Thyroid gland (tissue), 4 donors: ENCODE results near the gene SLC19A1. TPM values are rescaled to one million over a fixed set of nuclear protein-coding genes. Genes with fewer than 3 reads are reported as not detected.

Source experiments
- DNase-seq, 2 donors: peaks; one replicate each; pipeline ENCODE4 v3.0.0-alpha.2; 2019
- H3K27ac ChIP-seq, 3 donors: fragments of 200-600 bp; sonication (generic); 1 replicate in 2 of 3; 2 replicates in 1 of 3; pipeline ENCODE4 v1.5.1; 2016 to 2019; ENCODE audit warnings: mild to moderate bottlenecking in 1 of 3, moderate library complexity in 1 of 3
- H3K27me3 ChIP-seq: fragments of 200-600 bp; sonication (generic); one replicate; pipeline ENCODE4 v1.5.1; 2019
- H3K36me3 ChIP-seq, 2 donors: fragments of 200-600 bp; sonication (generic); one replicate each; pipeline ENCODE4 v1.5.1; 2016 to 2019
- H3K4me1 ChIP-seq, 2 donors: fragments of 200-600 bp; sonication (generic); one replicate each; pipeline ENCODE4 v1.5.1; 2017 to 2019
- H3K4me3 ChIP-seq, 3 donors: fragments of 200-600 bp; sonication (generic); replicated peaks in 1 of 3; 1 replicate in 2 of 3; 2 replicates in 1 of 3; pipeline ENCODE4 v1.5.1; 2016; ENCODE audit warnings: mild to moderate bottlenecking in 1 of 3
- H3K9me3 ChIP-seq: fragments of 200-600 bp; sonication (generic); one replicate; pipeline ENCODE4 v1.5.1; 2017
- POLR2A ChIP-seq, 2 donors: fragments of 450-650 bp; IDR thresholded peaks; one replicate each; pipeline ENCODE4 v1.6.1; 2017; ENCODE audit warnings: antibody characterized with exemption in 2 of 2, mild to moderate bottlenecking in 2 of 2, moderate library complexity in 1 of 2
- WGBS, 2 donors: methylation state at CpG; one replicate each; pipeline ENCODE4 v1.1.5; 2017; 5-methylcytosine and 5-hydroxymethylcytosine counted together
- intact Hi-C: fragments of 100-400 bp; cut with DNase I; formaldehyde crosslinking; loops from one replicate; pipeline ENCODE4 v1.15.1; 2023
- total RNA-seq, 4 donors: library from RNA; depleted of rRNA; stranded (reverse); fragments of >200 nt; gene quantifications; one replicate each; pipeline ENCODE4 v1.2.3, GENCODE V29; 2016
- TF ChIP-seq, protein P1 (sequence below), 6 experiments: fragments of 200-600 bp in 3 of 6; fragments of 450-650 bp in 3 of 6; sonication (generic) in 3 of 6; IDR thresholded peaks; one replicate each; pipeline ENCODE4 v1.5.1; 2016 to 2019; ENCODE audit warnings: antibody characterized with exemption in 6 of 6, mild to moderate bottlenecking in 2 of 6, inconsistent platforms in 1 of 6, moderate library complexity in 1 of 6

The SLC19A1 gene
- total RNA-seq, 4 donors from 2014 or later: 7.6 to 15.5 (median 12.2) TPM

GRCh38 chr21:45499201-45499750 lies 43.0 kb downstream of the SLC19A1 start:
- no peak for DNase-seq
- Histone ChIP-seq H3K27me3 (no peaks in the 10 kb centered on the region), H3K9me3 (no peaks in the 10 kb centered on the region), H3K4me1 (no peaks in the 10 kb centered on the region), H3K36me3 (peaks cover 8 to 14% of the 10 kb centered on the region in 2 donors), H3K27ac (no peak overlapping the region), H3K4me3 (no peak overlapping the region)
- 84 to 94% methylated on average over 16 to 25 of the region's 25 CpGs for WGBS, 2 donors
- TF ChIP-seq, protein P1, sequence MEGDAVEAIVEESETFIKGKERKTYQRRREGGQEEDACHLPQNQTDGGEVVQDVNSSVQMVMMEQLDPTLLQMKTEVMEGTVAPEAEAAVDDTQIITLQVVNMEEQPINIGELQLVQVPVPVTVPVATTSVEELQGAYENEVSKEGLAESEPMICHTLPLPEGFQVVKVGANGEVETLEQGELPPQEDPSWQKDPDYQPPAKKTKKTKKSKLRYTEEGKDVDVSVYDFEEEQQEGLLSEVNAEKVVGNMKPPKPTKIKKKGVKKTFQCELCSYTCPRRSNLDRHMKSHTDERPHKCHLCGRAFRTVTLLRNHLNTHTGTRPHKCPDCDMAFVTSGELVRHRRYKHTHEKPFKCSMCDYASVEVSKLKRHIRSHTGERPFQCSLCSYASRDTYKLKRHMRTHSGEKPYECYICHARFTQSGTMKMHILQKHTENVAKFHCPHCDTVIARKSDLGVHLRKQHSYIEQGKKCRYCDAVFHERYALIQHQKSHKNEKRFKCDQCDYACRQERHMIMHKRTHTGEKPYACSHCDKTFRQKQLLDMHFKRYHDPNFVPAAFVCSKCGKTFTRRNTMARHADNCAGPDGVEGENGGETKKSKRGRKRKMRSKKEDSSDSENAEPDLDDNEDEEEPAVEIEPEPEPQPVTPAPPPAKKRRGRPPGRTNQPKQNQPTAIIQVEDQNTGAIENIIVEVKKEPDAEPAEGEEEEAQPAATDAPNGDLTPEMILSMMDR (IDR thresholded peaks at IDR 0.05): no peak
- no peak for TF ChIP-seq POLR2A (IDR thresholded peaks at IDR 0.05)
- intact Hi-C loops: no loop called here

- no peak for TF ChIP-seq POLR2A (IDR thresholded peaks at IDR 0.05)
- TF ChIP-seq, protein P1 (IDR thresholded peaks at IDR 0.05): no peak
- no peak for DNase-seq
- intact Hi-C loops: no loop called here
- Histone ChIP-seq H3K27me3 (no peaks in the 10 kb centered on the region), H3K4me1 (no peaks in the 10 kb centered on the region), H3K4me3 (no peak overlapping the region), H3K27ac (no peak overlapping the region), H3K9me3 (no peaks in the 10 kb centered on the region), H3K36me3 (peaks cover 8 to 14% of the 10 kb centered on the region in 2 donors)
- WGBS, 2 donors: 89% methylated on average over 9 of the region's 9 CpGs
These were observed 43.6 kb downstream of the SLC19A1 start for GRCh38 chr21:45498646-45499000.

DNA sequence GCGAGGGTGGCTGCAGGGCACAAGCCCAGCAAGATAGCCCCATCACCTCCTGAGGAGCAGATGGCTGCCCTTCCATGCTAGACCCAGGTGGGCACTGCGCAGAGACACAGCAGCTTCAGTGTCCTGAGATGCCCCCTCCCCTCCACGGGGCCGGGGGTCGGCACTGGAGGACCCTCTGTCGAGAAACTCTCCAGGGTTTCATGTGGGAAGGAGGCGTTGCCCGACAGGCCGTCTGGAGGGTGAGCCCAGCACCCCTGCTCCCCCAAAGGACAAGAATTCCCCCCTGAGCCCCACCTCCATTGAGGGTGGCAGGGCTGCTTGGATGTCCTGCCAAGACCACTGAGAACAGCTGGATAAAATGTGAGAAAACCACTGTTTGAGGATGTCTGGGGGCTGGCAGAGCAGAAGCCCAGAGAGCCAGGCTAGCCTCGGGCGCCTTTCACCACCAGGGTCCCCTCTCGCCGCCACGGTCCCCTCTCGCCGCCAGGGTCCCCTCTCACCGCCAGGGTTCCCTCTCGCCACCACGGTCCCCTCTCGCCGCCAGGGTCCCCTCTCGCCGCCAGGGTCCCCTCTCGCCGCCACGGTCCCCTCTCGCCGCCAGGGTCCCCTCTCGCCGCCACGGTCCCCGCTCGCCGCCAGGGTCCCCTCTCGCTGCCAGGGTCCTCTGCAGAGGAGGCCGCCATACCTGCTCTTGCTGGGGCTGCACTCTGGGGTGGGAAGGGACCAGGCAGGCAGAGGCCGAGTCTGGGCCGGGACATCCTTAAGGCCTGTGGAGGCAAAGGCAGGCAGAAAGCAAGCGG lies 44.2 kb downstream of the SLC19A1 start:
- TF ChIP-seq POLR2A (IDR thresholded peaks at IDR 0.05): no peak
- TF ChIP-seq, protein P1 (IDR thresholded peaks at IDR 0.05): no peak
- Histone ChIP-seq H3K27me3 (no peaks in the 10 kb centered on the region), H3K4me3 (no peak overlapping the region), H3K36me3 (peaks cover 8 to 14% of the 10 kb centered on the region in 2 donors), H3K4me1 (no peaks in the 10 kb centered on the region), H3K27ac (no peak overlapping the region), H3K9me3 (no peaks in the 10 kb centered on the region)
- intact Hi-C loops: no loop called here
- DNase-seq: no peak
- WGBS, 2 donors: 91 to 97% methylated on average over 33 to 38 of the region's 39 CpGs

- peaks cover 8 to 14% of the 10 kb centered on the region in 2 donors for H3K36me3 ChIP-seq
- 95 to 97% methylated on average over 14 of the region's 22 CpGs for WGBS, 2 donors
- no peaks in the 10 kb centered on the region for H3K27me3 ChIP-seq
- intact Hi-C loops: no loop called here
- TF ChIP-seq POLR2A (IDR thresholded peaks at IDR 0.05): no peak
- TF ChIP-seq, protein P1 (IDR thresholded peaks at IDR 0.05): no peak
- H3K9me3 ChIP-seq: no peaks in the 10 kb centered on the region
- no peaks in the 10 kb centered on the region for H3K4me1 ChIP-seq
- DNase-seq: no peak
- H3K27ac ChIP-seq: no peak overlapping the region
- H3K4me3 ChIP-seq: no peak overlapping the region
These were observed 45.0 kb downstream of the SLC19A1 start for GRCh38 chr21:45496968-45497845.
